C4-2B (cell line): ENCODE results near the gene HIP1R.

Experiments
- CTCF ChIP-seq: fragments of 450-650 bp; conservative IDR thresholded peaks from 2 replicates; pipeline ENCODE4 v1.5.1; 2017; ENCODE audit warnings: mild to moderate bottlenecking
- ZFX ChIP-seq: fragments of 450-650 bp; IDR thresholded peaks from 2 replicates; pipeline ENCODE4 v1.6.1; 2017

GRCh38 chr12:122845041-122845864 is 10.0 kb downstream of the HIP1R start:
- TF ChIP-seq CTCF, result no peak
- no peak for TF ChIP-seq ZFX
